ENCODE results near the gene GALNTL6. TPM values are rescaled to one million over a fixed set of nuclear protein-coding genes. Genes with fewer than 3 reads are reported as not detected.

Gene GALNTL6
- total RNA-seq, 1 experiment from 2014 or later = not detected

GRCh38 chr4:172838943-172839342 lies 1025.7 kb downstream of the GALNTL6 start:
- no peak overlapping the region; a peak in 1 of 7 replicates for H3K27ac Mint-ChIP-seq

More at GRCh38 chr4:172838943-172839342, 1025.7 kb downstream of the GALNTL6 start:
- Histone ChIP-seq H3K4me2 (ENCODE audit: insufficient read depth, insufficient read length, low read length) (no peak overlapping the region), H3K27ac (ENCODE audit: insufficient read length, low read depth, low read length) (no peak overlapping the region), H3K9ac (ENCODE audit: extremely low read depth, insufficient read length, low read length) (no peak overlapping the region), H4K5ac (ENCODE audit: insufficient read length, low read depth, low read length) (no peak overlapping the region), H2BK120ac (ENCODE audit: low read depth, low read length, poor library complexity, severe bottlenecking) (no peak overlapping the region), H3K4me1 (ENCODE audit: insufficient read depth, low read length) (peaks cover 4% of the 10 kb centered on the region; the same call in 1 of the 2 replicates), H3K27me3 (ENCODE audit: insufficient read depth, low read length) (no peaks in the 10 kb centered on the region), H3K23me2 (ENCODE audit: insufficient read length, low read depth, low read length, poor library complexity, severe bottlenecking) (no peaks in the 10 kb centered on the region), H2BK5ac (ENCODE audit: insufficient read length, low read length) (no peak overlapping the region), H3K56ac (ENCODE audit: insufficient read length, low read depth, low read length) (no peak overlapping the region), H2BK15ac (ENCODE audit: low read depth, low read length) (no peak overlapping the region), H3T11ph (ENCODE audit: low read length) (no peak overlapping the region), H4K91ac (ENCODE audit: insufficient read length, low read depth, low read length) (no peak overlapping the region), H2BK20ac (ENCODE audit: low read depth, low read length, poor library complexity, severe bottlenecking) (no peak overlapping the region), H3K79me2 (ENCODE audit: insufficient read depth, low read length) (no peaks in the 10 kb centered on the region), H3K79me1 (ENCODE audit: insufficient read depth, low read depth, low read length, poor library complexity, severe bottlenecking) (no peaks in the 10 kb centered on the region), H3K4ac (ENCODE audit: low read depth, low read length) (no peak overlapping the region), H3K9me3 (ENCODE audit: control insufficient read depth, low read depth, low read length) (no peaks in the 10 kb centered on the region), H2BK12ac (ENCODE audit: insufficient read length, low read depth, low read length) (no peak overlapping the region), H3K18ac (ENCODE audit: insufficient read length, low read depth, low read length) (no peak overlapping the region), H3K14ac (ENCODE audit: insufficient read depth, low read length) (no peak overlapping the region), H4K20me1 (ENCODE audit: control insufficient read depth, insufficient read depth, insufficient read length) (no peaks in the 10 kb centered on the region), H2AK5ac (ENCODE audit: insufficient read length, low read length) (no peak overlapping the region), H3K23ac (ENCODE audit: insufficient read length, low read depth, low read length) (no peak overlapping the region), H2AFZ (ENCODE audit: low read length) (no peak overlapping the region), H4K8ac (replicated peaks; ENCODE audit: insufficient read length, low read depth, low read length) (no peak overlapping the region)
- H3K4me3 Mint-ChIP-seq = no peak overlapping the region
- no peaks in the 10 kb centered on the region for H3K27me3 Mint-ChIP-seq (ENCODE audit: low read depth)
- no peaks in the 10 kb centered on the region; a peak in 1 of 5 replicates for H3K9me3 Mint-ChIP-seq
- TF ChIP-seq, protein P1, sequence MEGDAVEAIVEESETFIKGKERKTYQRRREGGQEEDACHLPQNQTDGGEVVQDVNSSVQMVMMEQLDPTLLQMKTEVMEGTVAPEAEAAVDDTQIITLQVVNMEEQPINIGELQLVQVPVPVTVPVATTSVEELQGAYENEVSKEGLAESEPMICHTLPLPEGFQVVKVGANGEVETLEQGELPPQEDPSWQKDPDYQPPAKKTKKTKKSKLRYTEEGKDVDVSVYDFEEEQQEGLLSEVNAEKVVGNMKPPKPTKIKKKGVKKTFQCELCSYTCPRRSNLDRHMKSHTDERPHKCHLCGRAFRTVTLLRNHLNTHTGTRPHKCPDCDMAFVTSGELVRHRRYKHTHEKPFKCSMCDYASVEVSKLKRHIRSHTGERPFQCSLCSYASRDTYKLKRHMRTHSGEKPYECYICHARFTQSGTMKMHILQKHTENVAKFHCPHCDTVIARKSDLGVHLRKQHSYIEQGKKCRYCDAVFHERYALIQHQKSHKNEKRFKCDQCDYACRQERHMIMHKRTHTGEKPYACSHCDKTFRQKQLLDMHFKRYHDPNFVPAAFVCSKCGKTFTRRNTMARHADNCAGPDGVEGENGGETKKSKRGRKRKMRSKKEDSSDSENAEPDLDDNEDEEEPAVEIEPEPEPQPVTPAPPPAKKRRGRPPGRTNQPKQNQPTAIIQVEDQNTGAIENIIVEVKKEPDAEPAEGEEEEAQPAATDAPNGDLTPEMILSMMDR (conservative IDR thresholded peaks at IDR 0.05) = no peak
- no peak for DNase-seq
- WGBS (ENCODE audit: extremely low coverage, insufficient read length, low lambda C conversion rate) = no CpG with 5 or more reads among the region's 3 CpGs
- H3K4me1 Mint-ChIP-seq = peaks cover 21 to 23% of the 10 kb centered on the region in 2 experiments
- H3K36me3 Mint-ChIP-seq (ENCODE audit: insufficient read depth in 1 of 3, low read depth in 3 of 3) = no peaks in the 10 kb centered on the region
